ENCODE results near the gene KLK3. TPM values are rescaled to one million over a fixed set of nuclear protein-coding genes. Genes with fewer than 3 reads are reported as not detected.

Gene KLK3
- total RNA-seq, 1 experiment from 2014 or later: not detected

- intact Hi-C loops (cut with micrococcal nuclease; ENCODE audit: unreplicated experiment): no loop called here
- CTCF ChIA-PET: no interaction called here
Measured at GRCh38 chr19:50878851-50879250, 24.1 kb downstream of the KLK3 start.

GRCh38 chr19:50880241-50880640 lies 25.5 kb downstream of the KLK3 start:
- no TSS peak for BruUV-seq (replicated peaks)
- ATAC-seq (no peak), DNase-seq (ENCODE audit: low read depth, low spot score) (no peak)
- in situ Hi-C loops (cut with HindIII; ENCODE audit: low pct_unique_long_range_greater_than_20kb, low sequenced_read_pairs) (no loop called here), intact Hi-C loops (cut with micrococcal nuclease; ENCODE audit: unreplicated experiment) (no loop called here)
- Histone ChIP-seq H3K27ac (ENCODE audit: low read length) (no peak overlapping the region), H3K9me3 (ENCODE audit: control insufficient read depth, insufficient read depth, low read depth, low read length) (no peaks in the 10 kb centered on the region), H3K4me3 (ENCODE audit: low read depth in 2 of 2, low read length in 2 of 2) (no peak overlapping the region), H3K27me3 (ENCODE audit: control insufficient read depth, insufficient read depth, low read length) (peaks cover 7% of the 10 kb centered on the region; the same call in 1 of the 2 replicates), H3K36me3 (ENCODE audit: control insufficient read depth, insufficient read depth, low read length) (no peaks in the 10 kb centered on the region), H3K4me1 (ENCODE audit: control insufficient read depth, insufficient read depth, low read length) (no peaks in the 10 kb centered on the region)
- TF ChIP-seq SIN3A (IDR thresholded peaks at IDR 0.05; ENCODE audit: borderline replicate concordance, insufficient read depth, low read depth, low read length) (no peak), TCF7L2 (IDR thresholded peaks at IDR 0.05; ENCODE audit: low read depth, low read length) (no peak), POLR2AphosphoS5 (IDR thresholded peaks at IDR 0.05; ENCODE audit: low read depth, low read length) (no peak)
- TF ChIP-seq, protein P1, sequence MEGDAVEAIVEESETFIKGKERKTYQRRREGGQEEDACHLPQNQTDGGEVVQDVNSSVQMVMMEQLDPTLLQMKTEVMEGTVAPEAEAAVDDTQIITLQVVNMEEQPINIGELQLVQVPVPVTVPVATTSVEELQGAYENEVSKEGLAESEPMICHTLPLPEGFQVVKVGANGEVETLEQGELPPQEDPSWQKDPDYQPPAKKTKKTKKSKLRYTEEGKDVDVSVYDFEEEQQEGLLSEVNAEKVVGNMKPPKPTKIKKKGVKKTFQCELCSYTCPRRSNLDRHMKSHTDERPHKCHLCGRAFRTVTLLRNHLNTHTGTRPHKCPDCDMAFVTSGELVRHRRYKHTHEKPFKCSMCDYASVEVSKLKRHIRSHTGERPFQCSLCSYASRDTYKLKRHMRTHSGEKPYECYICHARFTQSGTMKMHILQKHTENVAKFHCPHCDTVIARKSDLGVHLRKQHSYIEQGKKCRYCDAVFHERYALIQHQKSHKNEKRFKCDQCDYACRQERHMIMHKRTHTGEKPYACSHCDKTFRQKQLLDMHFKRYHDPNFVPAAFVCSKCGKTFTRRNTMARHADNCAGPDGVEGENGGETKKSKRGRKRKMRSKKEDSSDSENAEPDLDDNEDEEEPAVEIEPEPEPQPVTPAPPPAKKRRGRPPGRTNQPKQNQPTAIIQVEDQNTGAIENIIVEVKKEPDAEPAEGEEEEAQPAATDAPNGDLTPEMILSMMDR (IDR thresholded peaks at IDR 0.05): no peak
- TF ChIP-seq, protein P2, sequence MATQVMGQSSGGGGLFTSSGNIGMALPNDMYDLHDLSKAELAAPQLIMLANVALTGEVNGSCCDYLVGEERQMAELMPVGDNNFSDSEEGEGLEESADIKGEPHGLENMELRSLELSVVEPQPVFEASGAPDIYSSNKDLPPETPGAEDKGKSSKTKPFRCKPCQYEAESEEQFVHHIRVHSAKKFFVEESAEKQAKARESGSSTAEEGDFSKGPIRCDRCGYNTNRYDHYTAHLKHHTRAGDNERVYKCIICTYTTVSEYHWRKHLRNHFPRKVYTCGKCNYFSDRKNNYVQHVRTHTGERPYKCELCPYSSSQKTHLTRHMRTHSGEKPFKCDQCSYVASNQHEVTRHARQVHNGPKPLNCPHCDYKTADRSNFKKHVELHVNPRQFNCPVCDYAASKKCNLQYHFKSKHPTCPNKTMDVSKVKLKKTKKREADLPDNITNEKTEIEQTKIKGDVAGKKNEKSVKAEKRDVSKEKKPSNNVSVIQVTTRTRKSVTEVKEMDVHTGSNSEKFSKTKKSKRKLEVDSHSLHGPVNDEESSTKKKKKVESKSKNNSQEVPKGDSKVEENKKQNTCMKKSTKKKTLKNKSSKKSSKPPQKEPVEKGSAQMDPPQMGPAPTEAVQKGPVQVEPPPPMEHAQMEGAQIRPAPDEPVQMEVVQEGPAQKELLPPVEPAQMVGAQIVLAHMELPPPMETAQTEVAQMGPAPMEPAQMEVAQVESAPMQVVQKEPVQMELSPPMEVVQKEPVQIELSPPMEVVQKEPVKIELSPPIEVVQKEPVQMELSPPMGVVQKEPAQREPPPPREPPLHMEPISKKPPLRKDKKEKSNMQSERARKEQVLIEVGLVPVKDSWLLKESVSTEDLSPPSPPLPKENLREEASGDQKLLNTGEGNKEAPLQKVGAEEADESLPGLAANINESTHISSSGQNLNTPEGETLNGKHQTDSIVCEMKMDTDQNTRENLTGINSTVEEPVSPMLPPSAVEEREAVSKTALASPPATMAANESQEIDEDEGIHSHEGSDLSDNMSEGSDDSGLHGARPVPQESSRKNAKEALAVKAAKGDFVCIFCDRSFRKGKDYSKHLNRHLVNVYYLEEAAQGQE (IDR thresholded peaks at IDR 0.05; ENCODE audit: insufficient read depth in 1 of 2, low read depth in 2 of 2, low read length in 1 of 2): no peak
- ChIA-PET CTCF (no interaction called here), POLR2A (no interaction called here)

More at GRCh38 chr19:50878851-50879250, 24.1 kb downstream of the KLK3 start:
- TF ChIP-seq SIN3A (IDR thresholded peaks at IDR 0.05; ENCODE audit: borderline replicate concordance, insufficient read depth, low read depth, low read length) (no peak), POLR2AphosphoS5 (IDR thresholded peaks at IDR 0.05; ENCODE audit: low read depth, low read length) (no peak), TCF7L2 (IDR thresholded peaks at IDR 0.05; ENCODE audit: low read depth, low read length) (no peak)
- TF ChIP-seq, protein P1 (IDR thresholded peaks at IDR 0.05): no peak
- TF ChIP-seq, protein P2 (IDR thresholded peaks at IDR 0.05; ENCODE audit: insufficient read depth in 1 of 2, low read depth in 2 of 2, low read length in 1 of 2): no peak
- H3K27me3 ChIP-seq (ENCODE audit: control insufficient read depth, insufficient read depth, low read length): peaks cover 10% of the 10 kb centered on the region; the same call in 1 of the 2 replicates
- H3K27ac ChIP-seq (ENCODE audit: low read length): no peak overlapping the region
- ATAC-seq: no peak
- in situ Hi-C loops (cut with HindIII; ENCODE audit: low pct_unique_long_range_greater_than_20kb, low sequenced_read_pairs): no loop called here
- no peak overlapping the region for H3K4me3 ChIP-seq (ENCODE audit: low read depth in 2 of 2, low read length in 2 of 2)
- H3K36me3 ChIP-seq (ENCODE audit: control insufficient read depth, insufficient read depth, low read length): no peaks in the 10 kb centered on the region
- H3K9me3 ChIP-seq (ENCODE audit: control insufficient read depth, insufficient read depth, low read depth, low read length): no peaks in the 10 kb centered on the region
- no peak for DNase-seq (ENCODE audit: low read depth, low spot score)
- POLR2A ChIA-PET: no interaction called here
- BruUV-seq (replicated peaks): no TSS peak
- no peaks in the 10 kb centered on the region for H3K4me1 ChIP-seq (ENCODE audit: control insufficient read depth, insufficient read depth, low read length)
